Mesodermal cell (in vitro differentiated cells): ENCODE results near the gene SLC38A5.
A peak's percentile ranks its signal among the peaks of the same experiment; 100 is the strongest.

Source experiments
- H3K27ac ChIP-seq: 2 replicates; pipeline ENCODE4 v1.7.0; 2013; ENCODE audit warnings: mild to moderate bottlenecking, low read depth, low read length, moderate library complexity; ENCODE audit not compliant: severe bottlenecking
- H3K36me3 ChIP-seq: 2 replicates; pipeline ENCODE4 v1.7.1; 2013; ENCODE audit warnings: mild to moderate bottlenecking, low read length, moderate library complexity; ENCODE audit not compliant: control insufficient read depth, insufficient read depth
- H3K4me1 ChIP-seq: one replicate; pipeline ENCODE4 v1.7.1; 2013; ENCODE audit warnings: mild to moderate bottlenecking, low read length; ENCODE audit not compliant: insufficient read depth, control insufficient read depth, poor library complexity, severe bottlenecking
- H3K4me3 ChIP-seq: 2 replicates; pipeline ENCODE4 v1.7.0; 2013; ENCODE audit warnings: low read length, control low read depth, mild to moderate bottlenecking; ENCODE audit not compliant: insufficient read depth, poor library complexity, severe bottlenecking; ENCODE audit errors: extremely low read depth
- H3K9me3 ChIP-seq: 2 replicates; pipeline ENCODE4 v1.7.1; 2013; ENCODE audit warnings: mild to moderate bottlenecking, low read length, moderate library complexity; ENCODE audit not compliant: control insufficient read depth
- WGBS, 2 experiments: methylation state at CpG; one replicate each; pipeline ENCODE4 v1.1.5; 2013; ENCODE audit warnings: missing lambda C conversion rate in 2 of 2; ENCODE audit not compliant: insufficient coverage in 2 of 2; 5-methylcytosine and 5-hydroxymethylcytosine counted together

SLC38A5 gene

GRCh38 chrX:48470833-48471118 is 716 bp upstream of the SLC38A5 start:
- 79% methylated on average over 2 of the region's 9 CpGs; no CpG with 5 or more reads in 1 of the 2 experiments for WGBS, 2 experiments
- no peaks in the 10 kb centered on the region for H3K36me3 ChIP-seq
- H3K4me3 ChIP-seq: no peak overlapping the region

GRCh38 chrX:48468693-48469691 is 1.1 kb downstream of the SLC38A5 start:
- WGBS, 2 experiments: 28% methylated on average over 2 of the region's 23 CpGs; no CpG with 5 or more reads in 1 of the 2 experiments
- Histone ChIP-seq H3K4me3 (peak overlapping the region; percentile 11), H3K36me3 (no peaks in the 10 kb centered on the region), H3K9me3 (no peaks in the 10 kb centered on the region), H3K4me1 (peaks cover 9% of the 10 kb centered on the region), H3K27ac (no peak overlapping the region)

More at GRCh38 chrX:48470833-48471118, 716 bp upstream of the SLC38A5 start:
- Histone ChIP-seq H3K9me3 (no peaks in the 10 kb centered on the region), H3K4me1 (peaks cover 9% of the 10 kb centered on the region), H3K27ac (no peak overlapping the region)

- no peak overlapping the region for H3K27ac ChIP-seq
- WGBS, 2 experiments: 6% methylated on average over 3 of the region's 18 CpGs; no CpG with 5 or more reads in 1 of the 2 experiments
- no peaks in the 10 kb centered on the region for H3K9me3 ChIP-seq
- peak overlapping the region; percentile 11 for H3K4me3 ChIP-seq
- peaks cover 9% of the 10 kb centered on the region for H3K4me1 ChIP-seq
- H3K36me3 ChIP-seq: no peaks in the 10 kb centered on the region
Measured at GRCh38 chrX:48468247-48468671, 1.8 kb downstream of the SLC38A5 start.

GRCh38 chrX:48467281-48467761 is 2.7 kb downstream of the SLC38A5 start:
- no peaks in the 10 kb centered on the region for H3K36me3 ChIP-seq
- H3K4me3 ChIP-seq: no peak overlapping the region
- H3K9me3 ChIP-seq: no peaks in the 10 kb centered on the region
- no peak overlapping the region for H3K27ac ChIP-seq
- WGBS, 2 experiments: 40 to 80% methylated on average over 1 to 7 of the region's 10 CpGs
- peaks cover 6% of the 10 kb centered on the region for H3K4me1 ChIP-seq

GRCh38 chrX:48466696-48467095 is 3.4 kb downstream of the SLC38A5 start:
- Histone ChIP-seq H3K9me3 (no peaks in the 10 kb centered on the region), H3K27ac (no peak overlapping the region), H3K4me3 (no peak overlapping the region), H3K36me3 (no peaks in the 10 kb centered on the region), H3K4me1 (peaks cover 5% of the 10 kb centered on the region)
- WGBS, 2 experiments: 93 to 94% methylated on average over 3 to 6 of the region's 10 CpGs

GRCh38 chrX:48465336-48465933 is 4.6 kb downstream of the SLC38A5 start:
- WGBS, 2 experiments: 80 to 100% methylated on average over 3 to 6 of the region's 10 CpGs
- H3K27ac ChIP-seq: no peak overlapping the region

GRCh38 chrX:48461830-48462229 is 8.2 kb downstream of the SLC38A5 start:
- no peaks in the 10 kb centered on the region for H3K4me1 ChIP-seq
- no peak overlapping the region for H3K27ac ChIP-seq
- H3K4me3 ChIP-seq: no peak overlapping the region
- WGBS, 2 experiments: 91 to 100% methylated on average over 1 to 5 of the region's 6 CpGs
- no peaks in the 10 kb centered on the region for H3K9me3 ChIP-seq
- no peaks in the 10 kb centered on the region for H3K36me3 ChIP-seq

More at GRCh38 chrX:48465336-48465933, 4.6 kb downstream of the SLC38A5 start:
- H3K36me3 ChIP-seq: no peaks in the 10 kb centered on the region
- H3K9me3 ChIP-seq: no peaks in the 10 kb centered on the region
- no peak overlapping the region for H3K4me3 ChIP-seq
- peaks cover 5% of the 10 kb centered on the region for H3K4me1 ChIP-seq

GRCh38 chrX:48460606-48461005 is 9.5 kb downstream of the SLC38A5 start:
- WGBS, 2 experiments: 100% methylated on average over 2 of the region's 11 CpGs; no CpG with 5 or more reads in 1 of the 2 experiments

GRCh38 chrX:48460031-48460430 is 10.0 kb downstream of the SLC38A5 start:
- Histone ChIP-seq H3K4me1 (no peaks in the 10 kb centered on the region), H3K36me3 (no peaks in the 10 kb centered on the region), H3K4me3 (no peak overlapping the region), H3K27ac (no peak overlapping the region), H3K9me3 (no peaks in the 10 kb centered on the region)
- 86 to 100% methylated on average over 1 of the region's 3 CpGs for WGBS, 2 experiments

More at GRCh38 chrX:48460606-48461005, 9.5 kb downstream of the SLC38A5 start:
- no peaks in the 10 kb centered on the region for H3K4me1 ChIP-seq
- H3K27ac ChIP-seq: no peak overlapping the region
- H3K4me3 ChIP-seq: no peak overlapping the region
- no peaks in the 10 kb centered on the region for H3K9me3 ChIP-seq
- no peaks in the 10 kb centered on the region for H3K36me3 ChIP-seq

GRCh38 chrX:48459483-48459882 is 10.6 kb downstream of the SLC38A5 start:
- H3K4me1 ChIP-seq: no peaks in the 10 kb centered on the region
- H3K27ac ChIP-seq: no peak overlapping the region
- H3K9me3 ChIP-seq: no peaks in the 10 kb centered on the region
- H3K4me3 ChIP-seq: no peak overlapping the region
- 90 to 98% methylated on average over 2 to 4 of the region's 6 CpGs for WGBS, 2 experiments
- no peaks in the 10 kb centered on the region for H3K36me3 ChIP-seq
